B cell (primary cell): ENCODE data around the gene PRM1. TPM values are rescaled to one million over a fixed set of nuclear protein-coding genes. Genes with fewer than 3 reads are reported as not detected.

Source experiments
- ATAC-seq: fragments of 200-7000 bp; cut with Tn5 transposase; one replicate; pipeline ENCODE4 v1.10.0; 2021; ENCODE audit warnings: low read depth, mild to moderate bottlenecking, moderate number of reproducible peaks, moderate library complexity
- CTCF ChIA-PET: fragments of 350-600 bp; sonication (Branson Sonifier 250); formaldehyde crosslinking; loops from one replicate; lab custom pipeline; 2021; ENCODE audit warnings: antibody characterized with exemption, inconsistent platforms; lab: Charles Lee
- POLR2A ChIA-PET: fragments of 350-600 bp; sonication (Branson Sonifier 250); formaldehyde crosslinking; loops from one replicate; lab custom pipeline; 2021; ENCODE audit warnings: antibody characterized with exemption; lab: Charles Lee
- DNase-seq: peaks from one replicate; pipeline ENCODE4 v3.0.0; 2013
- H2AFZ ChIP-seq: 2 replicates; pipeline ENCODE4 v1.6.1; 2012; ENCODE audit warnings: mild to moderate bottlenecking, low read depth, low read length; ENCODE audit not compliant: insufficient read depth, poor library complexity, severe bottlenecking
- H3K27ac ChIP-seq, 2 donors: 1 replicate in 1 of 2; 2 replicates in 1 of 2; pipeline ENCODE4 v1.5.1; 2012 to 2013; ENCODE audit warnings: low read length in 2 of 2, mild to moderate bottlenecking in 2 of 2, moderate library complexity in 1 of 2
- H3K27me3 ChIP-seq, 4 experiments: fragments of 200-600 bp in 1 of 4; sonication (generic) in 1 of 4; replicated peaks in 1 of 4; 1 replicate in 2 of 4; 2 replicates in 2 of 4; pipeline versions ENCODE4 v1.6.1 to v1.7.0; 2013 to 2016; ENCODE audit warnings: low read length in 3 of 4, mild to moderate bottlenecking in 2 of 4, mixed read lengths in 1 of 4, moderate library complexity in 1 of 4; ENCODE audit not compliant: insufficient read depth in 4 of 4, control insufficient read depth in 3 of 4; ENCODE audit errors: control extremely low read depth in 1 of 4
- H3K36me3 ChIP-seq, 2 experiments: replicated peaks in 1 of 2; 1 replicate in 1 of 2; 2 replicates in 1 of 2; pipeline versions ENCODE4 v1.6.1 to v1.7.1; 2013; ENCODE audit warnings: low read length in 1 of 2; ENCODE audit not compliant: insufficient read depth in 2 of 2, control insufficient read depth in 1 of 2; ENCODE audit errors: control extremely low read depth in 1 of 2, extremely low read depth in 1 of 2
- H3K4me1 ChIP-seq, 2 donors: fragments of 200-600 bp in 1 of 2; sonication (generic) in 1 of 2; 1 replicate in 1 of 2; 2 replicates in 1 of 2; pipeline versions ENCODE4 v1.5.1 to v1.6.1; 2013 to 2017; ENCODE audit warnings: low read length in 2 of 2; ENCODE audit not compliant: control insufficient read depth in 2 of 2, insufficient read depth in 2 of 2
- H3K4me2 ChIP-seq: replicated peaks from 2 replicates; pipeline ENCODE3; 2012; ENCODE audit warnings: mild to moderate bottlenecking, low read depth, low read length; ENCODE audit not compliant: poor library complexity, severe bottlenecking
- H3K4me3 ChIP-seq, 5 experiments: fragments of 200-600 bp in 1 of 5; sonication (generic) in 1 of 5; 1 replicate in 3 of 5; 2 replicates in 2 of 5; pipeline versions ENCODE4 v1.5.1 to v1.7.0; 2011 to 2016; ENCODE audit warnings: low read length in 4 of 5, mild to moderate bottlenecking in 4 of 5, low read depth in 2 of 5, control low read depth in 1 of 5, moderate library complexity in 1 of 5; ENCODE audit not compliant: insufficient read depth in 1 of 5; ENCODE audit errors: control extremely low read depth in 1 of 5, extremely low read depth in 1 of 5
- H3K79me2 ChIP-seq: fragments of 200-600 bp; sonication (generic); one replicate; pipeline ENCODE4 v1.6.0; 2016; ENCODE audit warnings: low read length; ENCODE audit not compliant: control insufficient read depth, insufficient read depth
- H3K9ac ChIP-seq: fragments of 200-600 bp; sonication (generic); 2 replicates; pipeline ENCODE4 v1.6.1; 2017; ENCODE audit warnings: mild to moderate bottlenecking, low read length, moderate library complexity
- H3K9me3 ChIP-seq, 3 donors: one replicate each; pipeline versions ENCODE4 v1.6.1 to v1.7.1; 2013; ENCODE audit warnings: low read length in 2 of 3; ENCODE audit not compliant: control insufficient read depth in 2 of 3, insufficient read depth in 1 of 3; ENCODE audit errors: control extremely low read depth in 1 of 3
- H4K20me1 ChIP-seq: 2 replicates; pipeline ENCODE4 v1.6.0; 2012; ENCODE audit warnings: mild to moderate bottlenecking, low read length; ENCODE audit not compliant: insufficient read depth, control insufficient read depth, poor library complexity, severe bottlenecking
- H3K27ac Mint-ChIP-seq: one replicate; pipeline ENCODE4 v1.8.0; 2021; ENCODE audit warnings: mixed read lengths
- H3K27me3 Mint-ChIP-seq: one replicate; pipeline ENCODE4 v1.8.0; 2021; ENCODE audit warnings: mixed read lengths
- H3K4me1 Mint-ChIP-seq: one replicate; pipeline ENCODE4 v1.8.0; 2021; ENCODE audit warnings: mixed read lengths
- H3K4me3 Mint-ChIP-seq: one replicate; pipeline ENCODE4 v1.8.0; 2021; ENCODE audit warnings: mixed read lengths
- H3K9me3 Mint-ChIP-seq: one replicate; pipeline ENCODE4 v1.8.0; 2022; ENCODE audit warnings: mixed read lengths; ENCODE audit not compliant: insufficient read depth
- CTCF ChIP-seq: fragments of 200-600 bp; IDR thresholded peaks from one replicate; pipeline ENCODE4 v1.8.0; 2022; ENCODE audit warnings: antibody characterized with exemption, mild to moderate bottlenecking
- EZH2 ChIP-seq: IDR thresholded peaks from 2 replicates; pipeline ENCODE4 v1.6.1; 2012; ENCODE audit warnings: borderline replicate concordance, low read depth, mild to moderate bottlenecking, moderate library complexity, low read length; ENCODE audit not compliant: insufficient read depth, poor library complexity, severe bottlenecking
- WGBS: methylation state at CpG from one replicate; pipeline ENCODE4 v1.1.5; 2013; ENCODE audit warnings: missing lambda C conversion rate; ENCODE audit not compliant: insufficient coverage; 5-methylcytosine and 5-hydroxymethylcytosine counted together
- intact Hi-C: fragments of 100-400 bp; cut with micrococcal nuclease; formaldehyde crosslinking; loops from one replicate; pipeline ENCODE4 v1.10.0; 2022
- polyA plus RNA-seq: library from polyadenylated mRNA; depleted of rRNA; stranded (reverse); fragments of >200 nt; gene quantifications from 2 replicates; pipeline ENCODE4 v1.2.3, GENCODE V29; 2012
- total RNA-seq, 2 donors: library from RNA; stranded (reverse); fragments of 120-200 nt in 1 of 2; gene quantifications; 1 replicate in 1 of 2; 2 replicates in 1 of 2; pipeline versions ENCODE4 v1.2.3 to v1.2.4, GENCODE V29; 2013 to 2022

Gene PRM1
- total and polyA plus RNA-seq, 2 donors (not counting 1 experiment from before 2014, with no cell fraction given): not detected

GRCh38 chr16:11241480-11242204 lies 39.5 kb downstream of the PRM1 start:
- CTCF ChIA-PET: interaction anchor here (1.8 kb wide), 1 partner anchor 14 kb away, joined by 5 read pairs; the partner anchor contains the start of gene SOCS1
- Histone ChIP-seq H3K79me2 (no peaks in the 10 kb centered on the region), H3K27ac (no peak overlapping the region), H4K20me1 (no peaks in the 10 kb centered on the region), H3K9me3 (peaks cover 0 to 2% (median 0%) of the 10 kb centered on the region in 3 donors), H3K27me3 (no peaks in the 10 kb centered on the region), H3K4me1 (peaks cover 3 to 5% of the 10 kb centered on the region in 2 donors), H3K4me2 (no peak overlapping the region), H3K4me3 (no peak overlapping the region), H3K9ac (no peak overlapping the region), H3K36me3 (no peaks in the 10 kb centered on the region), H2AFZ (no peak overlapping the region)
- TF ChIP-seq EZH2: no peak
- no peak for TF ChIP-seq CTCF
- intact Hi-C loops: no loop called here
- POLR2A ChIA-PET: interaction anchor here (0.7 kb wide), 1 partner anchor 573 kb away, joined by 3 read pairs; no protein-coding TSS in a partner anchor
- peaks cover 2% of the 10 kb centered on the region for H3K4me1 Mint-ChIP-seq
- H3K4me3 Mint-ChIP-seq: no peak overlapping the region
- no peak overlapping the region for H3K27ac Mint-ChIP-seq
- WGBS: 100% methylated on average over 2 of the region's 5 CpGs
- DNase-seq: no peak
- ATAC-seq: no peak
- no peaks in the 10 kb centered on the region for H3K27me3 Mint-ChIP-seq
- no peaks in the 10 kb centered on the region for H3K9me3 Mint-ChIP-seq

- no peaks in the 10 kb centered on the region for H3K9me3 ChIP-seq
- intact Hi-C loops: no loop called here
- ATAC-seq (no peak), DNase-seq (no peak)
- H4K20me1 ChIP-seq: no peaks in the 10 kb centered on the region
- H3K27me3 ChIP-seq: no peaks in the 10 kb centered on the region
- TF ChIP-seq CTCF (no peak), EZH2 (no peak)
- no peak overlapping the region for H3K4me3 ChIP-seq
- WGBS: 38% methylated on average over 7 of the region's 10 CpGs
- CTCF ChIA-PET: no interaction called here
- peaks cover 3 to 5% of the 10 kb centered on the region in 2 donors for H3K4me1 ChIP-seq
- no peaks in the 10 kb centered on the region for H3K36me3 ChIP-seq
- Mint-ChIP-seq H3K27ac (no peak overlapping the region), H3K27me3 (no peaks in the 10 kb centered on the region), H3K4me3 (no peak overlapping the region), H3K9me3 (no peaks in the 10 kb centered on the region), H3K4me1 (peaks cover 2% of the 10 kb centered on the region)
- peak overlapping the region; percentile 56 for H2AFZ ChIP-seq
- H3K27ac ChIP-seq: no peak overlapping the region
- no peak overlapping the region for H3K9ac ChIP-seq
- POLR2A ChIA-PET: no interaction called here
- peak overlapping the region; percentile 42 for H3K4me2 ChIP-seq
- no peaks in the 10 kb centered on the region for H3K79me2 ChIP-seq
Observed at GRCh38 chr16:11240636-11241473, 40.3 kb downstream of the PRM1 start.
